CD4-positive, alpha-beta T cell treated with Interferon alpha-2 for 1 hour (primary cell): ENCODE data around the gene PPCS.
A peak's percentile ranks its signal among the peaks of the same experiment; 100 is the strongest.
"Not testable (repeated sequence)": the region's sequence is repeated elsewhere in the genome, so short reads cannot be mapped to it uniquely, and the experiment has no call there.

Source experiments
- DNase-seq, 2 donors: peaks; one replicate each; pipeline ENCODE4 v3.0.0-alpha.2; 2020 to 2022

Gene PPCS

GRCh38 chr1:42454403-42454802 is 1.9 kb upstream of the PPCS start:
- DNase-seq = no peak

- peak; percentile 59 to 69 for DNase-seq
These were observed 379 bp downstream of the PPCS start for GRCh38 chr1:42456754-42457089.

GRCh38 chr1:42461196-42461595 is 4.9 kb downstream of the PPCS start:
- DNase-seq = no peak

- peak; percentile 97 to 98 for DNase-seq
These were observed 6.8 kb downstream of the PPCS start, which contains the start of gene CCDC30 for GRCh38 chr1:42462828-42463763. TSS of gene CCDC30 (plus strand) at chr1:42463286. CDS start at chr1:42480552, 17,266 bp downstream.

GRCh38 chr1:42463921-42464320 is 7.6 kb downstream of the PPCS start:
- no peak for DNase-seq

- no peak for DNase-seq
These were observed 9.7 kb downstream of the PPCS start for GRCh38 chr1:42466030-42466429.

- no peak for DNase-seq
These were observed 13.4 kb downstream of the PPCS start for GRCh38 chr1:42469727-42470126.

- DNase-seq = no peak
These were observed 20.3 kb downstream of the PPCS start for GRCh38 chr1:42476605-42477004.

GRCh38 chr1:42477354-42477753 is 21.0 kb downstream of the PPCS start:
- not testable (repeated sequence) for DNase-seq

GRCh38 chr1:42477775-42478174 is 21.4 kb downstream of the PPCS start:
- DNase-seq = no peak

GRCh38 chr1:42479621-42480020 is 23.3 kb downstream of the PPCS start:
- no peak for DNase-seq

GRCh38 chr1:42480921-42481320 is 24.6 kb downstream of the PPCS start:
- no peak for DNase-seq

- no peak for DNase-seq
These were observed 26.4 kb downstream of the PPCS start for GRCh38 chr1:42482635-42483153.

- DNase-seq = no peak
These were observed 28.0 kb downstream of the PPCS start for GRCh38 chr1:42484382-42484781.

GRCh38 chr1:42490237-42490636 is 33.9 kb downstream of the PPCS start:
- no peak for DNase-seq

- not testable (repeated sequence) for DNase-seq
These were observed 45.7 kb downstream of the PPCS start for GRCh38 chr1:42502031-42502430.

- DNase-seq = no peak
These were observed 48.3 kb downstream of the PPCS start for GRCh38 chr1:42504535-42505128.

GRCh38 chr1:42506576-42506975 is 50.2 kb downstream of the PPCS start:
- no peak for DNase-seq
